ENCODE measurements around the gene MYH14.

DNA sequence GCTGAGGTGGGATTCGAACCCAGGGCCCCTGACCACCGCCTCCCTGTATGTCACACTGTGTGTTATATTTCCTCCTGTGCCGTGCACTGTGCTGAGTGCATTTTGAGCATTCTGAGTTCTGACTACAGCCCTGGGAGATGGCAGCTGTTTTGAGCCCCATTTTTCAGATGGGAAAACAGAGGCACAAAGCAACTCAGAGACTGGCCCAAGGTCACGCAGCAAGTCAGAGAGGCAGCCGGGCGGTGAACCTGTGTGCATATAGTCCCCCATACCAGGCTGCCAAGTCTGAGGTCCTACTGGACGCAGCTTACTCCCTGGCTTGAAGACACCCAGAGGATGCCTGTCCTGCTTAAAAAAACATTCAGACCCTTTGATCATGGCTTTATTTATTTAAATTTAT, 17.7 kb downstream of the MYH14 start:
- TF ChIP-seq CTCF (IDR thresholded peaks at IDR 0.05), result no peak
- no peak for TF ChIP-seq POLR2A (IDR thresholded peaks at IDR 0.05)
